Activated naive CD4-positive, alpha-beta T cell treated with anti-CD3 and anti-CD28 coated beads, Interleukin-2, amount 10 ng/mL, durations not matched to agents 7 days and 5 days (primary cell): Measurements from ENCODE around the gene PAM16.

Experiments used
- CTCF ChIA-PET: fragments of 350-600 bp; sonication (Branson Sonifier 250); formaldehyde crosslinking; loops from one replicate; lab custom pipeline; 2021; ENCODE audit warnings: antibody characterized with exemption; lab: Charles Lee
- DNase-seq: peaks from one replicate; pipeline ENCODE4 v3.0.0-alpha.2; 2020
- H3K27ac Mint-ChIP-seq: one replicate; pipeline ENCODE4 v1.8.0; 2021; ENCODE audit warnings: mild to moderate bottlenecking, moderate library complexity, mixed read lengths
- H3K27me3 Mint-ChIP-seq: one replicate; pipeline ENCODE4 v1.8.0; 2021; ENCODE audit warnings: mild to moderate bottlenecking, mixed read lengths
- H3K36me3 Mint-ChIP-seq: one replicate; pipeline ENCODE4 v1.8.0; 2021; ENCODE audit warnings: mixed read lengths
- H3K4me1 Mint-ChIP-seq: one replicate; pipeline ENCODE4 v1.8.0; 2021; ENCODE audit warnings: mixed read lengths
- H3K4me3 Mint-ChIP-seq: one replicate; pipeline ENCODE4 v1.8.0; 2021; ENCODE audit warnings: mild to moderate bottlenecking, moderate library complexity, mixed read lengths
- H3K9me3 Mint-ChIP-seq: one replicate; pipeline ENCODE4 v1.8.0; 2021; ENCODE audit warnings: mixed read lengths

PAM16 gene

DNA sequence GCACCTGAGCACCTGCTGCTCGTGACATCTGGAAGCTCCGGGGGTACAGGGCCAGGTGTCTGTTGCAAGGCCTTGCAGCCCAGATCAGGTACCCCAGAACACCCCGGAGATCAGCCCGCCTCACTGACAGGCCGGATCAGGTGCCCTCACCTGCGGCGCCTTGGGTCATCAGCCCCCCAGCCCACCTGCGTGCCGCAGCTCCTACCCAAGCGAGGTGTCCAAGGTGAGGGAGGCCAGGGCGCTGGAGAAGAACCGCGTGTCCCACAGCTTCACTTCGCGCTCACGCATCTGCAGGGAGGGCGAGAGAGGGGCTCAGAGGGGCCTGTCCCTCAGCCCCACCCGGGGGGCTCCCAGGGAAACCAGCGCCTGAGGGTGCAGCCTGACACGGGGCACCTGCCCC is 36.7 kb upstream of the PAM16 start:
- H3K36me3 Mint-ChIP-seq = peaks cover 32% of the 10 kb centered on the region
- H3K27ac Mint-ChIP-seq = no peak overlapping the region
- CTCF ChIA-PET = no interaction called here

DNA sequence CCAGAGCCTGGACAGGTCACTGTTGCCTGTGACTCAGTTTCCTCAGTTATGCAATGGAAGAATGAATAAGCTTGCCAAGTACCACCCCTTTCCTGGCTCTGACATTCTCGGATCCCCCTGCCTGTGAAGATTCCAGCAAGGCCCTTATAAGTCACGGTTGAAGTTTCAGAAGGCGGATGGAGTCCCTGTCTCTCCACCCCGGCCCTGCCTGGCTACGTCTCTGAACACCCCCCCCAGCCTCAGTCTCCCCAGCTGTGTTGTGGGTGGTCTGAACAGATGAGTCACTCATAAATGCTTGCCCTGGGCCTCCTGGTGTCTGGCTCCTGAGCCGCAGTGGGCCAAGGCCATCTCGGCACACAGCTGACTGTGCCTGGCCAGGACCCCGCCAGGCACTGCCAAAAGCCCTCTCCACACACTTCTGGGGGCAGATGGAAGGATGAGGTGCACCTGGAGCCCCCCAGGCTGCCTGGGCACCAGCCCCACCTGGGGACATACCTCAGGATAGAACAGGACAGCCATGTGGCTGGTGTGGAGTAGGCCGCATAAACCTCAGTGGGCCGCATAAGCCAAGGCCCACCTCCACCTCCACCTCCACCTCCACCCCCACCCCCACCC is 35.9 kb upstream of the PAM16 start:
- no peak for DNase-seq
- H3K4me1 Mint-ChIP-seq = no peaks in the 10 kb centered on the region
- H3K4me3 Mint-ChIP-seq = no peak overlapping the region
- H3K36me3 Mint-ChIP-seq = peaks cover 29% of the 10 kb centered on the region
- CTCF ChIA-PET = no interaction called here
- H3K27ac Mint-ChIP-seq = no peak overlapping the region
- no peaks in the 10 kb centered on the region for H3K9me3 Mint-ChIP-seq
- H3K27me3 Mint-ChIP-seq = no peaks in the 10 kb centered on the region

More for the DNA sequence above, 36.7 kb upstream of the PAM16 start:
- Mint-ChIP-seq H3K9me3 (no peaks in the 10 kb centered on the region), H3K27me3 (no peaks in the 10 kb centered on the region), H3K4me3 (no peak overlapping the region), H3K4me1 (no peaks in the 10 kb centered on the region)
- no peak for DNase-seq

DNA sequence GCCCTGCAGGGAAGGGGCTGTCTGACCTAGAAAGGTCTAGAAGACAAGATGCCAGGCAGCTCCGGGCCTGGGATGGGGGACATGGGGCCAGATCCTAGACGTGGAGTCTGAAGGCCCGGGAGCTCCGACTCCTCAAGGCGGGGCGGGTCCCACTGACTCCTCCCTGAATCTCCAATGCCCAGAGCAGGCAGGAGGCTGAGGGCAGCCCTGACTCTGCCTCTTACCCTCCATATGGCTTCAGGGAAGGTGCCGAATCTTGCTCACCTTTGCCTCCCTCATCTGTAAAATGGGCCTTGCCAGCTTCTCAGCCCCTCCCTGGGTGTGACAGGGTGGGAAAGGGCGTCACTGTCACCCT is 35.3 kb upstream of the PAM16 start:
- no peaks in the 10 kb centered on the region for H3K27me3 Mint-ChIP-seq
- CTCF ChIA-PET = no interaction called here
- H3K36me3 Mint-ChIP-seq = peaks cover 32% of the 10 kb centered on the region
- H3K4me1 Mint-ChIP-seq = no peaks in the 10 kb centered on the region
- H3K4me3 Mint-ChIP-seq = no peak overlapping the region
- H3K27ac Mint-ChIP-seq = no peak overlapping the region
- no peaks in the 10 kb centered on the region for H3K9me3 Mint-ChIP-seq
- no peak for DNase-seq

- Mint-ChIP-seq H3K27me3 (no peaks in the 10 kb centered on the region), H3K36me3 (peaks cover 30% of the 10 kb centered on the region), H3K9me3 (no peaks in the 10 kb centered on the region), H3K4me1 (no peaks in the 10 kb centered on the region), H3K4me3 (no peak overlapping the region), H3K27ac (no peak overlapping the region)
- CTCF ChIA-PET = interaction anchor here (0.8 kb wide), 1 partner anchor 17 kb away, joined by 3 read pairs; no protein-coding TSS in a partner anchor
- no peak for DNase-seq
Measured at GRCh38 chr16:4385789-4386450, 34.8 kb upstream of the PAM16 start.

GRCh38 chr16:4385066-4385788 is 34.1 kb upstream of the PAM16 start:
- Mint-ChIP-seq H3K36me3 (peaks cover 24% of the 10 kb centered on the region), H3K4me3 (no peak overlapping the region), H3K27ac (no peak overlapping the region), H3K4me1 (no peaks in the 10 kb centered on the region), H3K9me3 (no peaks in the 10 kb centered on the region), H3K27me3 (no peaks in the 10 kb centered on the region)
- CTCF ChIA-PET = interaction anchor here (0.8 kb wide), 1 partner anchor 18 kb away, joined by 3 read pairs; no protein-coding TSS in a partner anchor
- DNase-seq = no peak

GRCh38 chr16:4384509-4384942 is 33.4 kb upstream of the PAM16 start:
- Mint-ChIP-seq H3K4me3 (no peak overlapping the region), H3K9me3 (no peaks in the 10 kb centered on the region), H3K4me1 (no peaks in the 10 kb centered on the region), H3K27me3 (no peaks in the 10 kb centered on the region), H3K36me3 (peaks cover 19% of the 10 kb centered on the region), H3K27ac (no peak overlapping the region)
- no peak for DNase-seq
- CTCF ChIA-PET = no interaction called here

GRCh38 chr16:4383591-4384444 is 32.7 kb upstream of the PAM16 start:
- no peaks in the 10 kb centered on the region for H3K27me3 Mint-ChIP-seq
- H3K27ac Mint-ChIP-seq = no peak overlapping the region
- peaks cover 17% of the 10 kb centered on the region for H3K36me3 Mint-ChIP-seq
- CTCF ChIA-PET = no interaction called here
- DNase-seq = no peak
- H3K4me3 Mint-ChIP-seq = no peak overlapping the region
- H3K9me3 Mint-ChIP-seq = no peaks in the 10 kb centered on the region
- no peaks in the 10 kb centered on the region for H3K4me1 Mint-ChIP-seq

DNA sequence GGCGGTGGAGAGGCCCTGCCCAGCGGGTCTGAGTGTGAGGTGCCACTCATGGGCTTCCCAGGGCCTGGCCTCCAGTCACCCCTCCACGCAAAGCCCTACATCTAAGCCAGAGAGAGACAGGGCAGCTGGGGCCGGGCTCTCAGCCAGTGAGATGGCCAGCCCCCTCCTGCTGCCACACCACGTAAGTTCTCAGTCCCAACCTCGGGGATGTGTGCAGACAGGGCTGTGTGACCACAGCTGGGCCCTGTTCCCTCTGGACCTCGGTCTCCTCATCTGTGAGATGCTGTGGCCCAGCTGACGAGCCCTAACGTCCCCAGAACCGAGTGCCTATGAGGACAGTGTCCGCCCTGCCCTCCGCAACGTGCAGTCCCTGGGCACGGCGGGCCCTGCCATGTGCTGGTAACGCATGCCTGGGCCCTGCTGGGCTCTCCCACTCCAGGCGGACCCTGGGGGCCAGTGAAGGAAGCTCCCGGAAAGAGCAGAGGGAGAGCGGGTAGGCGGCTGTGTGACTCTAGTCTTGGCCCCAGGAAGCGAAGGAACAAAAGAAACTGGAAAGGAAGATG is 31.8 kb upstream of the PAM16 start:
- peak overlapping the region; percentile 60 for H3K27ac Mint-ChIP-seq
- CTCF ChIA-PET = no interaction called here
- H3K4me1 Mint-ChIP-seq = no peaks in the 10 kb centered on the region
- no peaks in the 10 kb centered on the region for H3K9me3 Mint-ChIP-seq
- no peaks in the 10 kb centered on the region for H3K27me3 Mint-ChIP-seq
- H3K4me3 Mint-ChIP-seq = no peak overlapping the region
- no peak for DNase-seq
- H3K36me3 Mint-ChIP-seq = peaks cover 16% of the 10 kb centered on the region

GRCh38 chr16:4381935-4382794 is 31.0 kb upstream of the PAM16 start:
- H3K27me3 Mint-ChIP-seq = no peaks in the 10 kb centered on the region
- H3K4me3 Mint-ChIP-seq = no peak overlapping the region
- H3K36me3 Mint-ChIP-seq = peaks cover 16% of the 10 kb centered on the region
- no peaks in the 10 kb centered on the region for H3K4me1 Mint-ChIP-seq
- H3K27ac Mint-ChIP-seq = no peak overlapping the region
- DNase-seq = no peak
- no peaks in the 10 kb centered on the region for H3K9me3 Mint-ChIP-seq
- CTCF ChIA-PET = no interaction called here

DNA sequence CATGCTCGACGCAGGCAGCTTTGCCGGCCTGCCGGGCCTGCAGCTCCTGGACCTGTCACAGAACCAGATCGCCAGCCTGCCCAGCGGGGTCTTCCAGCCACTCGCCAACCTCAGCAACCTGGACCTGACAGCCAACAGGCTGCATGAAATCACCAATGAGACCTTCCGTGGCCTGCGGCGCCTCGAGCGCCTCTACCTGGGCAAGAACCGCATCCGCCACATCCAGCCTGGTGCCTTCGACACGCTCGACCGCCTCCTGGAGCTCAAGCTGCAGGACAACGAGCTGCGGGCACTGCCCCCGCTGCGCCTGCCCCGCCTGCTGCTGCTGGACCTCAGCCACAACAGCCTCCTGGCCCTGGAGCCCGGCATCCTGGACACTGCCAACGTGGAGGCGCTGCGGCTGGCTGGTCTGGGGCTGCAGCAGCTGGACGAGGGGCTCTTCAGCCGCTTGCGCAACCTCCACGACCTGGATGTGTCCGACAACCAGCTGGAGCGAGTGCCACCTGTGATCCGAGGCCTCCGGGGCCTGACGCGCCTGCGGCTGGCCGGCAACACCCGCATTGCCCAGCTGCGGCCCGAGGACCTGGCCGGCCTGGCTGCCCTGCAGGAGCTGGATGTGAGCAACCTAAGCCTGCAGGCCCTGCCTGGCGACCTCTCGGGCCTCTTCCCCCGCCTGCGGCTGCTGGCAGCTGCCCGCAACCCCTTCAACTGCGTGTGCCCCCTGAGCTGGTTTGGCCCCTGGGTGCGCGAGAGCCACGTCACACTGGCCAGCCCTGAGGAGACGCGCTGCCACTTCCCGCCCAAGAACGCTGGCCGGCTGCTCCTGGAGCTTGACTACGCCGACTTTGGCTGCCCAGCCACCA is 30.2 kb upstream of the PAM16 start:
- no peaks in the 10 kb centered on the region for H3K4me1 Mint-ChIP-seq
- H3K4me3 Mint-ChIP-seq = no peak overlapping the region
- H3K9me3 Mint-ChIP-seq = no peaks in the 10 kb centered on the region
- CTCF ChIA-PET = no interaction called here
- H3K27ac Mint-ChIP-seq = no peak overlapping the region
- DNase-seq = no peak
- H3K27me3 Mint-ChIP-seq = no peaks in the 10 kb centered on the region
- H3K36me3 Mint-ChIP-seq = peaks cover 10% of the 10 kb centered on the region

DNA sequence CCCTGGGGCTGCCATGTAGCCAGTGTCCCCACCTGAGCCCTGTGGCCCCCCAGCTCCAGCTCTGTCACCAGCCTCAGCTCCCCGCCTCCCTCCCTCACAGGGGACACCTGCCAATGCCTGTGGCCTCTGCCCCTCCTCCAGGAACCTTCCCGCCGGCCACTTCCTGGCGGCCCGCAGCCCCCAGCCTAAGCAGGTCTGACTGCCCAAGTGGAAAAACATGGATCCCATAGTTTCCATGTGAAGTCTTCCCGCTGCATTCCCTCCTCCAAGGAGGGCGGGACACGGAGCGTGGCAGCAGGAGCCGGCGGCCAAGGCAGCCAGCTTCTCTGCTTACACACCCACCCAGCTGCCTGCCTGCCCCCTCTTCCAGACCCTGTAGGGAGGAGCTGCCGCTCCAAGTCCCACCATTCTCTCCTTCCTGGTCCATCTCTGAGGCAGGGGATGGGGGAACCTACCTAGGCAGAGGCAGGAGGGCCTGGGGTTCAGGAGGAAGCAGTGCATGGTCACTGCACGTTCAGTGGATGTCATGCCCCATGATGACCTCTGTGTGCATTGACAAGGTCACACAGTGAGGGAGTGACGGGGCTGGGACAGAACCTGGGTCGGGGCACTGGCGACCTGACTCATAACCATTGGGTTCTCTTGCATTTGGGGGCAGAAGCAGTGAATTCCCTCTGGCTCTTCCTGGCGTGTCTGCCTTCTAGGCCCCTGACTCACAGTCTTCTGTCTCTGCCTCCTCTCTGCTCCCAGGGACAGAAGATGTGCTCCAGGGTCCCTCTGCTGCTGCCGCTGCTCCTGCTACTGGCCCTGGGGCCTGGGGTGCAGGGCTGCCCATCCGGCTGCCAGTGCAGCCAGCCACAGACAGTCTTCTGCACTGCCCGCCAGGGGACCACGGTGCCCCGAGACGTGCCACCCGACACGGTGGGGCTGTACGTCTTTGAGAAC is 29.3 kb upstream of the PAM16 start:
- no peaks in the 10 kb centered on the region for H3K4me1 Mint-ChIP-seq
- CTCF ChIA-PET = no interaction called here
- no peaks in the 10 kb centered on the region for H3K27me3 Mint-ChIP-seq
- no peak for DNase-seq
- no peak overlapping the region for H3K27ac Mint-ChIP-seq
- H3K4me3 Mint-ChIP-seq = no peak overlapping the region
- no peaks in the 10 kb centered on the region for H3K9me3 Mint-ChIP-seq
- H3K36me3 Mint-ChIP-seq = peaks cover 10% of the 10 kb centered on the region
